GM23338 (cell line): ENCODE measurements around the gene MRPL52.

Experiments
- CREB1 ChIP-seq: fragments of 250-450 bp; sonication (Bioruptor Pico); IDR thresholded peaks from 2 replicates; pipeline ENCODE4 v1.5.0; 2020; ENCODE audit warnings: low read depth, mild to moderate bottlenecking, moderate library complexity
- EZH2 ChIP-seq: fragments of 200-600 bp; sonication (generic); IDR thresholded peaks from one replicate; pipeline ENCODE4 v1.8.0; 2017; ENCODE audit warnings: antibody characterized with exemption, mild to moderate bottlenecking, low read depth; ENCODE audit not compliant: unreplicated experiment
- EZH2phosphoT487 ChIP-seq: fragments of 200-600 bp; sonication (generic); IDR thresholded peaks from one replicate; pipeline ENCODE4 v1.8.1; 2018; ENCODE audit warnings: antibody characterized with exemption; ENCODE audit not compliant: unreplicated experiment
- JUNB ChIP-seq: IDR thresholded peaks from one replicate; pipeline ENCODE4 v1.6.1; 2016; ENCODE audit warnings: antibody characterized with exemption; ENCODE audit not compliant: unreplicated experiment
- POLR2AphosphoS5 ChIP-seq: IDR thresholded peaks from 2 replicates; pipeline ENCODE4 v1.6.1; 2016; ENCODE audit warnings: antibody characterized with exemption, low read depth
- REST ChIP-seq: IDR thresholded peaks from one replicate; pipeline ENCODE4 v1.6.1; 2018; ENCODE audit warnings: antibody characterized with exemption; ENCODE audit not compliant: unreplicated experiment
- ZNF114 ChIP-seq: fragments of 250-450 bp; sonication (Bioruptor Pico); IDR thresholded peaks from 2 replicates; pipeline ENCODE4 v1.5.0; 2020; ENCODE audit warnings: mild to moderate bottlenecking, moderate library complexity
- TF ChIP-seq, protein P1 (sequence below), 2 experiments: fragments of 200-600 bp in 1 of 2; sonication (generic) in 1 of 2; conservative IDR thresholded peaks; 2 replicates each; pipeline versions ENCODE4 v1.5.1 to v1.6.1; 2016 to 2017; ENCODE audit warnings: antibody characterized with exemption in 2 of 2, low read depth in 2 of 2, mild to moderate bottlenecking in 2 of 2, moderate library complexity in 1 of 2

- TF ChIP-seq EZH2 (no peak), POLR2AphosphoS5 (no peak), ZNF114 (CRISPR knock-in tag) (no peak), EZH2phosphoT487 (no peak), CREB1 (CRISPR knock-in tag) (no peak), REST (no peak), JUNB (no peak)
- TF ChIP-seq, protein P1, sequence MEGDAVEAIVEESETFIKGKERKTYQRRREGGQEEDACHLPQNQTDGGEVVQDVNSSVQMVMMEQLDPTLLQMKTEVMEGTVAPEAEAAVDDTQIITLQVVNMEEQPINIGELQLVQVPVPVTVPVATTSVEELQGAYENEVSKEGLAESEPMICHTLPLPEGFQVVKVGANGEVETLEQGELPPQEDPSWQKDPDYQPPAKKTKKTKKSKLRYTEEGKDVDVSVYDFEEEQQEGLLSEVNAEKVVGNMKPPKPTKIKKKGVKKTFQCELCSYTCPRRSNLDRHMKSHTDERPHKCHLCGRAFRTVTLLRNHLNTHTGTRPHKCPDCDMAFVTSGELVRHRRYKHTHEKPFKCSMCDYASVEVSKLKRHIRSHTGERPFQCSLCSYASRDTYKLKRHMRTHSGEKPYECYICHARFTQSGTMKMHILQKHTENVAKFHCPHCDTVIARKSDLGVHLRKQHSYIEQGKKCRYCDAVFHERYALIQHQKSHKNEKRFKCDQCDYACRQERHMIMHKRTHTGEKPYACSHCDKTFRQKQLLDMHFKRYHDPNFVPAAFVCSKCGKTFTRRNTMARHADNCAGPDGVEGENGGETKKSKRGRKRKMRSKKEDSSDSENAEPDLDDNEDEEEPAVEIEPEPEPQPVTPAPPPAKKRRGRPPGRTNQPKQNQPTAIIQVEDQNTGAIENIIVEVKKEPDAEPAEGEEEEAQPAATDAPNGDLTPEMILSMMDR (conservative IDR thresholded peaks at IDR 0.05; ENCODE audit: low read depth in 2 of 2), result no peak
These were observed 19.6 kb downstream of the MRPL52 start for GRCh38 chr14:22849212-22849819.
